NCI-H82 treated with DMSO at 0.1 percent for 48 hours (cell line): ENCODE measurements around the gene TASOR.

Experiments used
- DNase-seq: peaks from one replicate; lab custom pipeline; 2025; ENCODE audit not compliant: unreplicated experiment; lab: John Stamatoyannopoulos, UW

TASOR gene

GRCh38 chr3:56682462-56683121 is 473 bp downstream of the TASOR start:
- peak; percentile 22 for DNase-seq

GRCh38 chr3:56681984-56682461 is 1.0 kb downstream of the TASOR start:
- DNase-seq, result peak; percentile 25

GRCh38 chr3:56680054-56680580 is 2.9 kb downstream of the TASOR start:
- no peak for DNase-seq

- DNase-seq, result no peak
Measured at GRCh38 chr3:56677286-56677685, 5.8 kb downstream of the TASOR start.

- DNase-seq, result no peak
Measured at GRCh38 chr3:56673781-56674457, 9.1 kb downstream of the TASOR start.

GRCh38 chr3:56667973-56668579 is 15.0 kb downstream of the TASOR start:
- no peak for DNase-seq

- no peak for DNase-seq
Measured at GRCh38 chr3:56664823-56665222, 18.2 kb downstream of the TASOR start.

- DNase-seq, result no peak
Measured at GRCh38 chr3:56655709-56656108, 27.4 kb downstream of the TASOR start.

GRCh38 chr3:56654460-56654859 is 28.6 kb downstream of the TASOR start:
- no peak for DNase-seq

- no peak for DNase-seq
Measured at GRCh38 chr3:56645407-56645806, 37.7 kb downstream of the TASOR start.

- no peak for DNase-seq
Measured at GRCh38 chr3:56633602-56634535, 49.2 kb downstream of the TASOR start.
